SK-N-SH (cell line): ENCODE data around the gene NANOGP8. TPM values are rescaled to one million over a fixed set of nuclear protein-coding genes. Genes with fewer than 3 reads are reported as not detected.

Source experiments
- CTCF ChIA-PET: fragments of 300-600, 350-600 bp; formaldehyde crosslinking; extraction: SDS; loops from one replicate; lab custom pipeline; 2021; lab: Yijun Ruan, JAX
- POLR2A ChIA-PET: fragments of 350-600 bp; sonication (Branson Sonifier 250); formaldehyde crosslinking; extraction: SDS; loops from one replicate; lab custom pipeline; 2020; ENCODE audit warnings: antibody characterized with exemption, inconsistent platforms; lab: Yijun Ruan, JAX
- DNase-seq: peaks from one replicate; pipeline ENCODE4 v3.0.0; 2012
- H2AFZ ChIP-seq: fragments of 200-600 bp; sonication (generic); 2 replicates; pipeline ENCODE4 v1.8.1; 2016; ENCODE audit warnings: antibody characterized with exemption, mild to moderate bottlenecking, low read depth
- H3F3A ChIP-seq: fragments of 200-600 bp; sonication (generic); replicated peaks from 2 replicates; pipeline ENCODE3; 2016; ENCODE audit warnings: antibody characterized with exemption, mild to moderate bottlenecking; ENCODE audit not compliant: insufficient read depth
- H3K27ac ChIP-seq, 2 experiments: fragments of 200-500 bp in 1 of 2; fragments of 200-600 bp in 1 of 2; sonication (Bioruptor generic) in 1 of 2; sonication (generic), shearing (Covaris generic) in 1 of 2; 2 replicates each; pipeline versions ENCODE4 v1.5.1 to v1.6.1; 2014 to 2016; ENCODE audit warnings: low read depth in 2 of 2, inconsistent platforms in 1 of 2, low read length in 1 of 2, mild to moderate bottlenecking in 1 of 2, mixed read lengths in 1 of 2
- H3K27me3 ChIP-seq: fragments of 200-600 bp; sonication (generic), shearing (Covaris generic); 2 replicates; pipeline ENCODE4 v1.6.1; 2016; ENCODE audit warnings: mixed run types; ENCODE audit not compliant: insufficient read depth
- H3K36me3 ChIP-seq, 2 experiments: fragments of 200-500 bp in 1 of 2; fragments of 200-600 bp in 1 of 2; sonication (Bioruptor generic) in 1 of 2; sonication (generic) in 1 of 2; replicated peaks in 1 of 2; 2 replicates each; pipeline versions ENCODE3 to v1.5.1; 2014 to 2016; ENCODE audit warnings: low read length in 1 of 2, mild to moderate bottlenecking in 1 of 2; ENCODE audit not compliant: insufficient read depth in 2 of 2, control insufficient read depth in 1 of 2
- H3K4me1 ChIP-seq, 2 experiments: fragments of 200-500 bp in 1 of 2; fragments of 200-600 bp in 1 of 2; sonication (Bioruptor generic) in 1 of 2; sonication (generic), shearing (Covaris generic) in 1 of 2; 2 replicates each; pipeline versions ENCODE4 v1.5.1 to v1.6.1; 2014 to 2016; ENCODE audit warnings: low read depth in 1 of 2, low read length in 1 of 2, mixed run types in 1 of 2; ENCODE audit not compliant: insufficient read depth in 2 of 2, control insufficient read depth in 1 of 2
- H3K4me2 ChIP-seq: fragments of 200-600 bp; sonication (generic), shearing (Covaris generic); 2 replicates; pipeline ENCODE4 v1.6.1; 2017; ENCODE audit warnings: mixed run types
- H3K4me3 ChIP-seq, 2 experiments: fragments of 200-500 bp in 1 of 2; fragments of 200-600 bp in 1 of 2; sonication (Bioruptor generic) in 1 of 2; sonication (generic), shearing (Covaris generic) in 1 of 2; 2 replicates each; pipeline versions ENCODE4 v1.5.1 to v1.8.1; 2014 to 2016; ENCODE audit warnings: low read depth in 2 of 2, inconsistent platforms in 1 of 2, low read length in 1 of 2, mild to moderate bottlenecking in 1 of 2, mixed read lengths in 1 of 2, moderate library complexity in 1 of 2
- H3K79me2 ChIP-seq: fragments of 200-600 bp; sonication (generic); 2 replicates; pipeline ENCODE4 v1.8.1; 2017; ENCODE audit warnings: mild to moderate bottlenecking; ENCODE audit not compliant: insufficient read depth
- H3K9ac ChIP-seq: fragments of 200-600 bp; sonication (generic); 2 replicates; pipeline ENCODE4 v1.6.1; 2017; ENCODE audit warnings: mixed run types
- H3K9me2 ChIP-seq: fragments of 200-600 bp; sonication (generic); 2 replicates; pipeline ENCODE4 v1.6.1; 2017; ENCODE audit warnings: mixed run types
- H3K9me3 ChIP-seq: fragments of 200-600 bp; sonication (generic); 2 replicates; pipeline ENCODE4 v1.6.1; 2017; ENCODE audit warnings: mixed run types, mild to moderate bottlenecking, moderate library complexity
- H4K20me1 ChIP-seq: fragments of 200-600 bp; sonication (generic); 2 replicates; pipeline ENCODE4 v1.6.1; 2017; ENCODE audit warnings: mild to moderate bottlenecking, mixed run types; ENCODE audit not compliant: insufficient read depth
- CHD2 ChIP-seq: fragments of 150-350 bp; IDR thresholded peaks from 2 replicates; pipeline ENCODE4 v1.6.1; 2018; ENCODE audit warnings: low read length; ENCODE audit not compliant: partially characterized antibody
- ELF1 ChIP-seq: IDR thresholded peaks from 2 replicates; pipeline ENCODE4 v1.4.0; 2012
- EP300 ChIP-seq, 2 experiments: IDR thresholded peaks; 2 replicates each; pipeline versions ENCODE4 v1.4.0 to v1.6.1; 2012; ENCODE audit warnings: borderline replicate concordance in 1 of 2, low read depth in 1 of 2, low read length in 1 of 2
- MEF2A ChIP-seq: IDR thresholded peaks from 2 replicates; pipeline ENCODE4 v1.4.0; 2012; ENCODE audit warnings: low read depth, borderline replicate concordance
- MXI1 ChIP-seq: IDR thresholded peaks from 2 replicates; pipeline ENCODE4 v1.6.1; 2012; ENCODE audit warnings: mild to moderate bottlenecking, low read depth, low read length, improper control_type of control experiment
- NFIC ChIP-seq: IDR thresholded peaks from 2 replicates; pipeline ENCODE4 v1.4.0; 2012; ENCODE audit warnings: borderline replicate concordance
- NRF1 ChIP-seq: IDR thresholded peaks from 2 replicates; pipeline ENCODE4 v1.6.1; 2012; ENCODE audit warnings: low read depth, mild to moderate bottlenecking, low read length
- RAD21 ChIP-seq: IDR thresholded peaks from 2 replicates; pipeline ENCODE4 v1.6.1; 2012; ENCODE audit warnings: mild to moderate bottlenecking, low read length
- RCOR1 ChIP-seq: fragments of 150-350 bp; IDR thresholded peaks from 2 replicates; pipeline ENCODE4 v1.6.1; 2017; ENCODE audit warnings: antibody characterized with exemption, low read length
- RFX5 ChIP-seq: IDR thresholded peaks from 2 replicates; pipeline ENCODE4 v1.6.1; 2012; ENCODE audit warnings: mild to moderate bottlenecking, improper control_type of control experiment, low read length
- SMC3 ChIP-seq: IDR thresholded peaks from 2 replicates; pipeline ENCODE4 v1.6.1; 2012; ENCODE audit warnings: low read depth, low read length, improper control_type of control experiment
- TEAD4 ChIP-seq: IDR thresholded peaks from 2 replicates; pipeline ENCODE4 v1.4.0; 2012; ENCODE audit warnings: mild to moderate bottlenecking, borderline replicate concordance; ENCODE audit not compliant: insufficient read depth
- YY1 ChIP-seq: IDR thresholded peaks from 2 replicates; pipeline ENCODE4 v1.4.0; 2012; ENCODE audit warnings: low read depth, mild to moderate bottlenecking
- WGBS: methylation state at CpG from one replicate; pipeline ENCODE4 v1.1.6; 2017; ENCODE audit warnings: low lambda C conversion rate; 5-methylcytosine and 5-hydroxymethylcytosine counted together
- polyA plus RNA-seq, 3 experiments: library from polyadenylated mRNA; depleted of rRNA; stranded (reverse); fragments of >200 nt; gene quantifications; 2 replicates each; pipeline ENCODE4 v1.2.3, GENCODE V29; 2012
- TF ChIP-seq, protein P1 (sequence below): fragments of 150-350 bp; IDR thresholded peaks from 2 replicates; pipeline ENCODE4 v1.6.1; 2016; ENCODE audit warnings: mild to moderate bottlenecking, low read depth, low read length
- TF ChIP-seq, protein P2 (sequence below): IDR thresholded peaks from 2 replicates; pipeline ENCODE4 v1.4.0; 2012; ENCODE audit warnings: low read depth
- TF ChIP-seq, protein P3 (sequence below): IDR thresholded peaks from 2 replicates; pipeline ENCODE4 v1.4.0; 2012; ENCODE audit warnings: low read depth, borderline replicate concordance

The NANOGP8 gene
- polyA plus RNA-seq, 1 of the 3 experiments (the other 2 are of a cell fraction) = not detected

DNA sequence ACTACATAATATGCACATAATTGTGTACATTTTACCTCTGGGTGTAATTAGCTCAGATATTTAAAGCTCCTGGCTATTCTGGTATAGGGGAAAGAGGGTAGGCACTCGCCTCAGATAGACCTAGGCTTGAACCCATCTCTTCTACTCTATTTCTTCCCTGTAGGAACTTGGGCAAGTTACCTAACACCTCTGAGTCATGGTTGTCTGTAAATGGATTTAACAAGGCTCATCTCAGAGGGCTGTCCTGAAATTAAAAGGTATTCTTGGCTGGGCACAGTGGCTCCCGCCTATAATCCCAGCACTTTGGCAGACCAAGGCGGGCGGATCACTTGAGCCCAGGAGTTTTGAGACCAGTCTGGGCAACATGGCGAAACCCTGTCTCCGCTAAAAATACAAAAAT lies 30.7 kb downstream of the NANOGP8 start:
- Histone ChIP-seq H2AFZ (no peak overlapping the region), H3K9me2 (no peaks in the 10 kb centered on the region), H3K4me1 (no peaks in the 10 kb centered on the region), H3K9me3 (no peaks in the 10 kb centered on the region), H3K36me3 (no peaks in the 10 kb centered on the region), H3K4me2 (no peak overlapping the region), H3K4me3 (no peak overlapping the region), H3K27ac (no peak overlapping the region), H3K79me2 (no peaks in the 10 kb centered on the region), H3K9ac (no peak overlapping the region), H3K27me3 (no peaks in the 10 kb centered on the region), H4K20me1 (no peaks in the 10 kb centered on the region), H3F3A (no peaks in the 10 kb centered on the region)
- 54% methylated on average over 6 of the region's 6 CpGs for WGBS
- ChIA-PET POLR2A (no interaction called here), CTCF (interaction anchor here (0.6 kb wide), 1 partner anchor 11 kb away, joined by 3 read pairs; no protein-coding TSS in a partner anchor)
- TF ChIP-seq TEAD4 = no peak
- TF ChIP-seq, protein P1, sequence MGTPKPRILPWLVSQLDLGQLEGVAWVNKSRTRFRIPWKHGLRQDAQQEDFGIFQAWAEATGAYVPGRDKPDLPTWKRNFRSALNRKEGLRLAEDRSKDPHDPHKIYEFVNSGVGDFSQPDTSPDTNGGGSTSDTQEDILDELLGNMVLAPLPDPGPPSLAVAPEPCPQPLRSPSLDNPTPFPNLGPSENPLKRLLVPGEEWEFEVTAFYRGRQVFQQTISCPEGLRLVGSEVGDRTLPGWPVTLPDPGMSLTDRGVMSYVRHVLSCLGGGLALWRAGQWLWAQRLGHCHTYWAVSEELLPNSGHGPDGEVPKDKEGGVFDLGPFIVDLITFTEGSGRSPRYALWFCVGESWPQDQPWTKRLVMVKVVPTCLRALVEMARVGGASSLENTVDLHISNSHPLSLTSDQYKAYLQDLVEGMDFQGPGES = no peak
- no peak for TF ChIP-seq EP300 (IDR thresholded peaks at IDR 0.05; ENCODE audit: borderline replicate concordance in 1 of 2, low read depth in 1 of 2, low read length in 1 of 2)
- no peak for TF ChIP-seq NFIC
- TF ChIP-seq MXI1 = no peak
- no peak for TF ChIP-seq CHD2
- DNase-seq = no peak

DNA sequence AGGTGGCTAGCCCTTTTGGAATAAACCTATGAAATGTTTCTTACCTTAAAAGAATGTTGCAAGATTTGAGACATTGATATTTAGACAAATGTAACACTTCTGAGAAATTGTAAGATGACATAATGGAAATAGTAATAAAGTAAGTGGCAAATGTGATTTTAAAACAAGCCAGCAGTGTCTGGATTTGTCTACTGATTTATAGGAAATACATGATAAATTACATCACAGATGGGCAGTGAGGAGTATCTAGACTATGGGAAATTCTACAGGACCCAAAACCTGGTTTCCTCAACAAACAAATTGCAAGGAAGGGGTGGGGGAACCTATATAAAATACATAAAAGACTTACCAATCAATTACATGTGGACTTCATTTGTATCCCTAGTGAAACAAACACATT lies 37.1 kb downstream of the NANOGP8 start:
- CTCF ChIA-PET = interaction anchor here (0.6 kb wide), 1 partner anchor 432 kb away, joined by 3 read pairs; no protein-coding TSS in a partner anchor
- H3F3A ChIP-seq = no peaks in the 10 kb centered on the region
- POLR2A ChIA-PET = no interaction called here
- H3K4me2 ChIP-seq = no peak overlapping the region
- no peaks in the 10 kb centered on the region for H3K79me2 ChIP-seq
- H3K9me2 ChIP-seq = no peaks in the 10 kb centered on the region
- H3K4me3 ChIP-seq = no peak overlapping the region
- no peaks in the 10 kb centered on the region for H3K27me3 ChIP-seq
- no peak for TF ChIP-seq ELF1
- no peak for TF ChIP-seq RAD21
- no peak for TF ChIP-seq MEF2A
- TF ChIP-seq, protein P2, sequence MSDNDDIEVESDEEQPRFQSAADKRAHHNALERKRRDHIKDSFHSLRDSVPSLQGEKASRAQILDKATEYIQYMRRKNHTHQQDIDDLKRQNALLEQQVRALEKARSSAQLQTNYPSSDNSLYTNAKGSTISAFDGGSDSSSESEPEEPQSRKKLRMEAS = no peak
- no peak for TF ChIP-seq CHD2
- TF ChIP-seq RCOR1 = no peak
- TF ChIP-seq YY1 = no peak
- no peak for TF ChIP-seq EP300 (IDR thresholded peaks at IDR 0.05; ENCODE audit: borderline replicate concordance in 1 of 2, low read depth in 1 of 2, low read length in 1 of 2)
- TF ChIP-seq MXI1 = no peak
- no peaks in the 10 kb centered on the region for H3K4me1 ChIP-seq
- H2AFZ ChIP-seq = no peak overlapping the region
- H3K27ac ChIP-seq = no peak overlapping the region
- no peak for DNase-seq
- no peak overlapping the region for H3K9ac ChIP-seq
- no peaks in the 10 kb centered on the region for H4K20me1 ChIP-seq
- no peaks in the 10 kb centered on the region for H3K9me3 ChIP-seq
- H3K36me3 ChIP-seq = no peaks in the 10 kb centered on the region

DNA sequence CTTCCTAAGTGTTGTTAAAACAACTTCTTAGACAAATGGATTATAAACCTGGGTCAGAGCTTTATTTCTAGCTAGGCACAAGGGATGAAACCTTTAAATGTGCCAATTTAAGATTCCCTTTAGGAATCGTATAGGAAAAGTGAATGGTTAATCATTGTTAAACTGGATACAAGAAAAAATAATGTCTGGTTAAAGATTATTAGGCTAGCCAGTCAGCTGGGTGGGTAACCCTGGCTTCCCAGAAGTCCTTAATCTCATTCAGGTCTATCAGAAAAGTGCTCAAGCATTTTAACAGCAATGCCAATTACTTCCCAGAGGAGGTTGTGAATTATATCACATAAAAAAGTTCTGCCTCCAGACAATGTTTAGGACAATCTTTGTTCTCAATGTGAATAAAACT lies 37.6 kb downstream of the NANOGP8 start:
- Histone ChIP-seq H3K4me3 (no peak overlapping the region), H3K9me3 (no peaks in the 10 kb centered on the region), H3F3A (no peaks in the 10 kb centered on the region), H3K4me1 (no peaks in the 10 kb centered on the region), H3K4me2 (no peak overlapping the region), H4K20me1 (no peaks in the 10 kb centered on the region), H3K27me3 (no peaks in the 10 kb centered on the region), H2AFZ (no peak overlapping the region), H3K36me3 (no peaks in the 10 kb centered on the region), H3K79me2 (no peaks in the 10 kb centered on the region), H3K9ac (no peak overlapping the region), H3K9me2 (no peaks in the 10 kb centered on the region), H3K27ac (no peak overlapping the region)
- POLR2A ChIA-PET = no interaction called here
- CTCF ChIA-PET = interaction anchor here (0.6 kb wide), 1 partner anchor 433 kb away, joined by 3 read pairs; no protein-coding TSS in a partner anchor
- no peak for DNase-seq
- WGBS = 55% methylated on average over 1 of the region's 1 CpG
- TF ChIP-seq, protein P3, sequence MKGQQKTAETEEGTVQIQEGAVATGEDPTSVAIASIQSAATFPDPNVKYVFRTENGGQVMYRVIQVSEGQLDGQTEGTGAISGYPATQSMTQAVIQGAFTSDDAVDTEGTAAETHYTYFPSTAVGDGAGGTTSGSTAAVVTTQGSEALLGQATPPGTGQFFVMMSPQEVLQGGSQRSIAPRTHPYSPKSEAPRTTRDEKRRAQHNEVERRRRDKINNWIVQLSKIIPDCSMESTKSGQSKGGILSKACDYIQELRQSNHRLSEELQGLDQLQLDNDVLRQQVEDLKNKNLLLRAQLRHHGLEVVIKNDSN = no peak
- no peak for TF ChIP-seq RFX5
- no peak for TF ChIP-seq NRF1
- TF ChIP-seq, protein P1 = no peak
- TF ChIP-seq SMC3 = no peak
- TF ChIP-seq NFIC = no peak
